HFF-Myc (cell line): ENCODE measurements around the gene TP53BP1.
"Not testable (repeated sequence)": the region's sequence is repeated elsewhere in the genome, so short reads cannot be mapped to it uniquely, and the experiment has no call there.

Experiments
- DNase-seq: peaks from one replicate; pipeline ENCODE4 v3.0.0-alpha.2; 2011; ENCODE audit warnings: low read depth; ENCODE audit errors: extremely low read depth
- H3K4me3 ChIP-seq: replicated peaks from 2 replicates; pipeline ENCODE4 v1.5.1; 2011; ENCODE audit warnings: low read depth, mild to moderate bottlenecking, control low read depth, low read length
- TF ChIP-seq, protein P1 (sequence below): IDR thresholded peaks from 2 replicates; pipeline ENCODE4 v1.5.1; 2012; ENCODE audit warnings: mild to moderate bottlenecking, low read depth, low read length, control low read depth; ENCODE audit errors: missing control alignments

Gene TP53BP1, protein sequence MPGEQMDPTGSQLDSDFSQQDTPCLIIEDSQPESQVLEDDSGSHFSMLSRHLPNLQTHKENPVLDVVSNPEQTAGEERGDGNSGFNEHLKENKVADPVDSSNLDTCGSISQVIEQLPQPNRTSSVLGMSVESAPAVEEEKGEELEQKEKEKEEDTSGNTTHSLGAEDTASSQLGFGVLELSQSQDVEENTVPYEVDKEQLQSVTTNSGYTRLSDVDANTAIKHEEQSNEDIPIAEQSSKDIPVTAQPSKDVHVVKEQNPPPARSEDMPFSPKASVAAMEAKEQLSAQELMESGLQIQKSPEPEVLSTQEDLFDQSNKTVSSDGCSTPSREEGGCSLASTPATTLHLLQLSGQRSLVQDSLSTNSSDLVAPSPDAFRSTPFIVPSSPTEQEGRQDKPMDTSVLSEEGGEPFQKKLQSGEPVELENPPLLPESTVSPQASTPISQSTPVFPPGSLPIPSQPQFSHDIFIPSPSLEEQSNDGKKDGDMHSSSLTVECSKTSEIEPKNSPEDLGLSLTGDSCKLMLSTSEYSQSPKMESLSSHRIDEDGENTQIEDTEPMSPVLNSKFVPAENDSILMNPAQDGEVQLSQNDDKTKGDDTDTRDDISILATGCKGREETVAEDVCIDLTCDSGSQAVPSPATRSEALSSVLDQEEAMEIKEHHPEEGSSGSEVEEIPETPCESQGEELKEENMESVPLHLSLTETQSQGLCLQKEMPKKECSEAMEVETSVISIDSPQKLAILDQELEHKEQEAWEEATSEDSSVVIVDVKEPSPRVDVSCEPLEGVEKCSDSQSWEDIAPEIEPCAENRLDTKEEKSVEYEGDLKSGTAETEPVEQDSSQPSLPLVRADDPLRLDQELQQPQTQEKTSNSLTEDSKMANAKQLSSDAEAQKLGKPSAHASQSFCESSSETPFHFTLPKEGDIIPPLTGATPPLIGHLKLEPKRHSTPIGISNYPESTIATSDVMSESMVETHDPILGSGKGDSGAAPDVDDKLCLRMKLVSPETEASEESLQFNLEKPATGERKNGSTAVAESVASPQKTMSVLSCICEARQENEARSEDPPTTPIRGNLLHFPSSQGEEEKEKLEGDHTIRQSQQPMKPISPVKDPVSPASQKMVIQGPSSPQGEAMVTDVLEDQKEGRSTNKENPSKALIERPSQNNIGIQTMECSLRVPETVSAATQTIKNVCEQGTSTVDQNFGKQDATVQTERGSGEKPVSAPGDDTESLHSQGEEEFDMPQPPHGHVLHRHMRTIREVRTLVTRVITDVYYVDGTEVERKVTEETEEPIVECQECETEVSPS (N-terminal part only)

DNA sequence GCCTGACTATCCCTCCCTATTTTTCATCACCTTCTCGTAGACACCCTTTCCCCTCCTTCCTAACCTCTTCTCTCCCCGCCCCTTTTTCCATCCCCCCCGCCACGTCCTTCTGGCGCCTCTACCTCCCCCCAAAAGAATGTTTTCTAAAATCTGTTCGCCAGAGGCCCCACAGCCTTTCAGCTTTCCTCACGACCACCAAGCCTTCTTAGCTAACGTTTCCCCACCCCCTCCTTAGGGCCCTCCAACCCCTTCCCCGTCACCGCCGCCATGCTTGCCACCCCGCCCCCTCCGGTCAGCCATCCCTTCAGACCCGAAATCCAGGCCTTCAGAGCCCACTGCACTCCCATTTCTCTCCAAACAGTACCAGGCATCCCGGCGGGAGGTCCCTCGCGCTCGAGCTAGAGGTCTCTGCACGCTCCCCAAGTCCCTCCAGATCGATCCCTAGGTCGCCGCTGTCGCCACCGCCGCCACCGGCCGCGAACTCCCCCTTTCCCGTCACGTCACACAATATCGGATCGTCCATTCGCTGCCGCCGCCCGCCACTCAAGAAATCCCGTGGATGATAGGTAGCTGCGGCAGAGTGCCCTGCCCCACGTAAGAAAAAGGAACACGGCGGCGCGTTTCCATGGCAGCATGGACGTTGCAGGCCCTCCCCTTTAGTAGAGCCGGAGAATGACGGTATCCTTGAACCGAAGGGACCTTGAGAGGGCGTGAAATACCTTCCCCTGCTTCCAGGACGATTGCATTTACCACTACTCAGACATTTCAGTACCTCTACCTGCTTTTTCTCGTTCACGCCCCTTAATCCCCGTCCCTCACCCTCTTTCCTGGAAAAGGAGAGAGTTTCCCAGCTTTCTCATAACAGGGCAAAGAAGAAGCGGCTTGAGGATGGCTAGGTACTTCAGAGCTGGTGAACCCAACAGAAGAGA lies at the start of gene TP53BP1:
Gene TP53BP1, minus strand, starts transcription at position 484 of the 929 bp plus-strand sequence. Its CDS starts 113 bp downstream, at position 371.
- DNase-seq = peak; percentile 76
- peak within 1 kb of the TSS; percentile 79 for H3K4me3 ChIP-seq
- TF ChIP-seq, protein P1, sequence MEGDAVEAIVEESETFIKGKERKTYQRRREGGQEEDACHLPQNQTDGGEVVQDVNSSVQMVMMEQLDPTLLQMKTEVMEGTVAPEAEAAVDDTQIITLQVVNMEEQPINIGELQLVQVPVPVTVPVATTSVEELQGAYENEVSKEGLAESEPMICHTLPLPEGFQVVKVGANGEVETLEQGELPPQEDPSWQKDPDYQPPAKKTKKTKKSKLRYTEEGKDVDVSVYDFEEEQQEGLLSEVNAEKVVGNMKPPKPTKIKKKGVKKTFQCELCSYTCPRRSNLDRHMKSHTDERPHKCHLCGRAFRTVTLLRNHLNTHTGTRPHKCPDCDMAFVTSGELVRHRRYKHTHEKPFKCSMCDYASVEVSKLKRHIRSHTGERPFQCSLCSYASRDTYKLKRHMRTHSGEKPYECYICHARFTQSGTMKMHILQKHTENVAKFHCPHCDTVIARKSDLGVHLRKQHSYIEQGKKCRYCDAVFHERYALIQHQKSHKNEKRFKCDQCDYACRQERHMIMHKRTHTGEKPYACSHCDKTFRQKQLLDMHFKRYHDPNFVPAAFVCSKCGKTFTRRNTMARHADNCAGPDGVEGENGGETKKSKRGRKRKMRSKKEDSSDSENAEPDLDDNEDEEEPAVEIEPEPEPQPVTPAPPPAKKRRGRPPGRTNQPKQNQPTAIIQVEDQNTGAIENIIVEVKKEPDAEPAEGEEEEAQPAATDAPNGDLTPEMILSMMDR = no peak

DNA sequence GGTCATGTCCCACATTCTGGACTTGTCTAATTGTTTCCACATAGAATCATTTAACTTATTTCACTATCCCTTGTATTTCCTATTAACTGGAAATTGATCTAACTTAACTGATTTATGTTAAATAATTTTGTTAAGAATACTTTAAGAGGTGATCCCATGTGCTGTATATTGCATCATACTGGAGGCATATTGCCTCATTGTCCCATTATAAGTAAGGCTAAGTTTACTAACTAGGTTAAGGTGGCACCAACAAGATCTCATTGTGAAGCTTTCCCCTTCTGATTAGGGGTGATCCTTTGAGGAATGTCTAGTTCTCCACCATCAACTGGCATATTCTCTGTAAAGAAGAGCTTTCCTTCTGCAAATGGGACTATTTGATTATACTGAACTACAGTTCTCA lies 48.8 kb upstream of the TP53BP1 start:
- TF ChIP-seq, protein P1 = no peak
- no peak overlapping the region for H3K4me3 ChIP-seq
- DNase-seq = no peak

DNA sequence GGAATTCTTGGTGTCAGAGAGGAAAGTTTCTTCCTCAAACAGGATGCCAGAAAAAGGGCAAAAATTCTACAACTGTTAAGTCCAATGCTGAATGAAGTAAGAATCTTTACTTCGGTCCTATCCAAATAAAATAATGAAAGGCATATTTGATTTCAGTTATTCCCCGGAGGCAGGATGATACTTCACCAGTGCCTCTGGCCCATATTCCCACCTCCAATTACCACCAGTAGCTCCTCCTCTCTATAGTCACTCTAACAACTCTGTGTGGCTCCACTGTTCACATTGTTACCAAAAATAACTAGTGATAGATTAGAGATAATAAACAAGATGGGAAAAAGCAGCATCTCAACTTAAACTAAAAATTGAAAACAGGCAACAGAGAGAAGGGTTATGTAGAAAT lies 45.1 kb upstream of the TP53BP1 start:
- H3K4me3 ChIP-seq = no peak overlapping the region
- TF ChIP-seq, protein P1 = no peak
- no peak for DNase-seq

DNA sequence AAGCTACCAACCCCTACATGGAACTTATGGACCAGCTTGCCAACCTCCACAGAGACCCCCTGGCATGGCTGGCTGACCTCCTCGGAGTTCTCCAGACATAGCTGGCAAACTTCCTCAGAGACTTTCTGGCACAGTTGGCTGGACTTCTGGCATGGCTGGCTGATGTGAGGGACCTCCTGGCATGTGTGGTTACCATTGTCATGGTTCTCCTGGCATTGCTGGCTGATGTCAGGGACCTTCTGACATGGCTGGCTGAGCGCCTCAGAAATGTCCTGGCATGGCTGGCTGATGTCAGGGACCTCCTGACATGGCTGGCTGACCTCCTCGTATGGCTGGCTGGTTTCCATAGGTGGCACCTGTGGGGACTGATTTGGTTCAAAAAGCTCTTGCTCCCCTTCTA lies 41.9 kb upstream of the TP53BP1 start:
- no peak overlapping the region for H3K4me3 ChIP-seq
- no peak for DNase-seq
- TF ChIP-seq, protein P1 = no peak

DNA sequence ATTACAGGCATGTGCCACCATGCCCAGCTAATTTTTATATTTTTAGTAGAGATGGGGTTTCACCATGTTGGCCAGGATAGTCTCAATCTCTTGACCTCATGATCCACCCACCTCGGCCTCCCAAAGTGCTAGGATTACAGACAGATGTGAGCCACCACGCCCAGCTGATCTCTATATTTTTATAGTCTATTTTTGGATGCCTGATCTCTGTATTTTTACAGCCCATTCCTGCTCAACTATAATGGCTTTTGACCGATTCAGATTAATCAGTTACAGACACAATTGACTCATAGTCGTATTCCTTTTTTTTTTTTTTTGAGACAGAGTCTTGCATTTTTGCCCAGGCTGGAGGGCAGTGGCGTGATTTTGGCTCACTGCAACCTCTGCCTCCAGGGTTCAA lies 39.9 kb upstream of the TP53BP1 start:
- H3K4me3 ChIP-seq, DNase-seq: not testable (repeated sequence)

DNA sequence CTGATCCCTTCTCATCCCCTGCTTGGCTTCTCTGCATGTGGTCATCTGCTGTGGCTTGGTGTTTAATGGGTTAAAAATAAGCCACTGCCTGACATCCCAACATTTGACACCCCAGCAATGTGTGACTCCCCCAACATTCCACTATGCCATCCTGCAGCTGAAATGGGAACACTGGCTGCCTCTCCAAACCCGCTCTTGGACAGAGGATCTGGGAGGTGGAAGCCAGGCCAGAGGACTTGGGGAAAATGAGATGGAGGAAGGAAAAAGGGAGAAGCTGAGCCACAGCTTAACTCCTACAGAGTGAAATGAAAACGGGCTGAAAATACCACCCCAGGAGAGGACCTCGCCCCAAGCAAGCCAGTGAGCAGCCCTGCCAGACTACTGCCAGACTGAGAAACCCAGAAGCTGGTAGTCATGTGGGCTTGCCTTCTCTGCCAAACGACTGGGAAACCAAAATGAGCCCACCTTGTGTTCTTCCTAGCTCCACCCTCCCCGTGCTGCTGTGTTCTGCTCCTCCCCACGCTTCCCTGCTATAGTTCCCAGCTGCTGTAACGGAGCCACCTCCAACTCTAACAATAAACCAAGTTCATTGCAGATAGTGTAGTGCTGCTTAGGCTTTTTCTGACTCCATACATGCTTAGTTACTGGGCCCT lies 38.2 kb upstream of the TP53BP1 start:
- TF ChIP-seq, protein P1 = no peak
- no peak for DNase-seq
- no peak overlapping the region for H3K4me3 ChIP-seq
